NCI-H1436 (cell line): ENCODE data around the gene DYNC1I1.

ENCODE experiments used
- DNase-seq: peaks from one replicate; lab custom pipeline; 2025; lab: John Stamatoyannopoulos, UW

The DYNC1I1 gene

DNA sequence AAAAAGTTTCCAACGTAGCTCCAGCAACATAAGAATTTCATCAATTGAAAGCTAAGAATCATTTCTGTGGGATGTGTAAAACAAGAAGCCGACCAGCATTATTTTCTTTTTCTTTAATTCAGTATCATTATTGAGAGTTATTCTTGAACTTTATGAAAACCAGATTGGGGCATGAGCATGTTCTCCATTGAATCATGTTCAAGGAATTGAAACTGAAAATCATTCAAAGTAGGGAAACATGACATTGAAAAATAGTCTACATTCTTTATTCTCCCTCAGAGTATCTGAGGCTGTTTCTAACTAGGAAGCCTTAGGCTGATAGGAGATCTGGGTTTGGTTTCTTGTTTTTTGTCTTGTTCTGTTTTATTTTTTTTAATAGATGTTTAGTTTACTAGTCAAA is 253.7 kb downstream of the DYNC1I1 start:
- DNase-seq, result no peak

DNA sequence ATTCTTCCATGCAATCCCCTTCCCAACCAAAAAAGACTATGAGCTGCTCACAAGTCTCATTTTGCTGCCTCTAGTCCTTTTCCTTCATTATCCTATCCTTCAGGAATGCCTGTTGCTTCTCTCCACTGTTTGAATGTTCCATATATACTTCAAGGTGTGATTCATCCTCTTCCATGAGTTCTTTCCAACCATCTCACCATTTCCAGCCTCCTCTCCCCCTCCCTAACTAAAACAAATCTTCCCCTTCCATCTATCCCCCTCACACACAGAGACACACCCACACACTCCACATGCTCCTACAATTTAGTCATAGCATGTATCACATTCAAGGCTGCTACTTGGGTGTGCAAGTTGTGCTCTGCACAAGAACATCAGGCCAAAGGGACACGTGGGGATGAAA is 254.3 kb downstream of the DYNC1I1 start:
- DNase-seq, result no peak

GRCh38 chr7:96028729-96029128 is 256.4 kb downstream of the DYNC1I1 start:
- no peak for DNase-seq

DNA sequence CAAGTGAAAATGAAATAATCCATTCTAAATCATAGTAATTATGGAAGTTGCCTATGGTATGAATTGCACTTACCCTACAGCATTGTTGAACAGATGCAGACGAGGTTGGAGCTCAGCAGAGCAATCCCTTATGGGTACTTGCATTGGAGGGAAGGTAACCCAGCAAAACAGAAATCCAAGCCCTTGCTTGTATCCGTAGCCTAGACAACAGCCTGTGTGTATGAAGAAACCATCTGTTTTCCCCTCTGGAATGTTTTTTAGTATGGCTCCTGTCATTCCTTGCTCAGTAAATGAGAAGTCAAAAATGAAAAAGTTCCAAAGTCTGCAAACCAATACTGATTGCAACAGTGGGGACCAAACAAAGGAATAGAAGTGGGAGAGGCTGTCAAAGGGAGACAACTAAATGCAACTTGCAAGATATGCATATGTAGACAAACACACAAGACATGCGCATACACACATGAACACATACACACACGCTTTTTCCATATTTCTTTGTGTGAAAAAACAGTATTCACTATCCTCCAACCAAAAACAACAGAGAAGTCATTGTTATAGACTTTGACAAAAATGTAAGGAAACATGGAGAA is 260.8 kb downstream of the DYNC1I1 start:
- DNase-seq, result no peak

DNA sequence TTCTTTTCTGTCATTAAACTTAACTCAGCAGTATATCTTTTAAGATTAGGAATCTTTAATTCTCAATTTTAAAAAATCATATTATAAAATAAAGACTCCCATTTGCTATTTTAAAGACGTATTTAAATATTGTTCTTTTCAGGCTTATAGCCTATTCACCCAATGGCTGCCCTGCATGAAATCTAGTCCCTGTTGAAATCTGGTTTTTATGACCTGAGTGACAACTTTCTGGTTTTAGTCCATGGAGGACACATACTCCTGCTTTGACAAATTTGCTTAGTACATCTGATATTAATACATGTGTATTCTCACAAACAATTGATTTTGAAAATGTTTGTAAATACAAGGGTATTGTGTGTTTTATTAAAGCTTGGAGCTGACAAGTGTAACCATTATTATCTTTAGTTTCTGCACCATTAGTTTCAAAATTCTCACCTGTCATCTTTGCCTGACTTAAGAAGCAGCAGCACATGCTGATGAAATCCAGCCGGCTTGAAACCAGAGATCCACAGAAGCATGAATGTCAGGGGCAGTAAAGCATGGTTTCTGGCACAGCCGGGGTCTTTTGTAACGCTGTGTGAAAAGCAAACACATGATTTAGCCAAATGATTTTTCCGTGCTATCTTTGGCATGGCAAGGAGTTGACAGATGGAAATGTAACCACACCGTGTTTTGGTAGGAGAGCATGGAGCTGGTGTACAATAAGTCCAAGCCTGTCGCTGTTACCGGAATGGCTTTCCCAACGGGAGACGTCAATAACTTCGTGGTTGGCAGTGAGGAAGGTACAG is 262.8 kb downstream of the DYNC1I1 start:
- DNase-seq, result no peak

DNA sequence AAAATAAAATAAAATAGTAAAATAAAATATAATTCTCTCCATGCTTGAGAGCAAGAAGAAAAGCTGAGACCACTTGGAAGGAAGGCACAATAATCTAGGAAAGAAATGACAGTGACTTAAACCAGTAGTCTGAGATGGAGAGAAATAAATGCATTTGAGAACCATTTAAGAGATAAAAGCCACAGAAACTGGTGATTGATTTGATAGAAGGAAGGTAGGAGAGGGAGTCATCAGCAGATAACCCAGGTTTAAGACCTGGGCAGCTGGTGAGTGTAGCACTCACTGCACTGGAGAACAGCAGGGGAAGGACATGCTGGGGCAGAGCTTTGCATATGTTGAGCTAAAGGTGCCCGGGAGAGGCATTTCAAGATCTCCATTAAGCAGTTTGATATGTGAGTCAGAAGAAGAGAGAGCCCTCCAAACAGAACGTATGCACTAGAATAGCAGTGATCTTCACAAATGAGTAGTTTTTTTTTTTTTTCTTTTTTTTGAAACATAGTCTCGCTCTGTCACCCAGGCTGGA is 268.0 kb downstream of the DYNC1I1 start:
- DNase-seq, result no peak

DNA sequence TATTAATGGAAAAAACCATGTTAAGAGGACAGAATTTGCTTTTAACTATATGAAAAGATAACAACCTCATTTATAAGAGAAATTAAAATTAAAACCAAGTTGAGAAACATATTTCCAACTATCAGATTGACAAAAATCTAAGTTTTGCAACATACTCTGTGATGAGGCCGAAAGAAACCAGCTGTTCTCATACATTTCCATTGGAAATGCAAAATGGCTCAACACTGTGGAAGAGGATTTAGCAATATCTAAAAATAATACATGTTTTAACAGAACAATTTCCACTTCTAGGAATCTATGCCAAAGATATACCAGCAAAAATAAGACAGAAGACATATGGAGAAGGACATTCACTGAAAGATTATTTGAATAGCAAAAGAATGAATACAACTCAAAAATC is 268.8 kb downstream of the DYNC1I1 start:
- DNase-seq, result no peak

- DNase-seq, result no peak
Measured at GRCh38 chr7:96045181-96045580, 272.8 kb downstream of the DYNC1I1 start.

DNA sequence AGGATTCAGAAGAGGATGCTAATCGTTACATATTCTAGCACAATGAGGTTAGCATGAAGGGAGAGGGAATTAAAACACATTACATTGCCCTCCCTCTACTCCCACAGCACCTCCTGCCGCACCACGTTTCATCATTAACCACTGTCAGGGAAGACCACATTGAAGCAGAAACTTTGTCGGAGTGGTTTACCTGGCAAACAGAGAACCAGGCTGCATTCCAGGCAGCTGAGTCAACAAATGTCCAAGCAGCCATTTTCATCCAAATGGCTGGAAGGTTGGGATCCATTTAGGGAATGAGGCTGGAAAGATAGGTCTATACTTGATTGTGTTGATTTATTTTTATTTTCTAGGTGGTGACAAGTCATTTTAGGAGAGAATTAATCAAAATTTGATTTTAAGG is 273.6 kb downstream of the DYNC1I1 start:
- DNase-seq, result no peak

- DNase-seq, result no peak
Measured at GRCh38 chr7:96052289-96052688, 279.9 kb downstream of the DYNC1I1 start.

DNA sequence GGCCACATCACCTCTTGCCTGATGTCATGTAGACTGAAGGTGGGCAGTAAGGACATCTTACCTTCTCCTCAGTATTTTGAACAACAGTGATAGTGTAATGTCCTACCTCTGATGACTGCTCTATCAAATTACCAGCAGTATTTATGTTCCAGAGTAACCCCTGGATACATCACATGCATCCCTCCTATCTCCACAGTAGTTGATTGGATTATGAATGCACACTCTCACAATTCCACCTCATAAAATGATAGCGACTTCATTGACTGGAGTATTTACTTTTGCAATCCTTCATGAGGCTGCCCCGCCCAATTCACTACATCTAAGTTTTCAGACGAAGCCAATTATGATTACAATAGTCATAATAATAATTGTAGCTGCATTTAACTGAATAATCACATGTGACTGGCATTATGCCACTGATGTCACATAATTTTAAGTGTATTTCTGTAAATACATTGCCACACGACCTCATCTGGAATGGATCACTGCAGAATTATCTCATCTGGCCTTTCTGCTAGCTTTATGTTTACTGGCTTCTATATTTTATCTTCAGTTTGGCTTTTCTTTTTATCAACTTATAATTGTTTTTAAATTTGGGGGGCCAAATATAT is 280.6 kb downstream of the DYNC1I1 start:
- peak; percentile 22 for DNase-seq

- DNase-seq, result no peak
Measured at GRCh38 chr7:96055717-96056116, 283.4 kb downstream of the DYNC1I1 start.

GRCh38 chr7:96059075-96059474 is 286.7 kb downstream of the DYNC1I1 start:
- DNase-seq, result no peak

GRCh38 chr7:96061009-96061408 is 288.7 kb downstream of the DYNC1I1 start:
- no peak for DNase-seq

DNA sequence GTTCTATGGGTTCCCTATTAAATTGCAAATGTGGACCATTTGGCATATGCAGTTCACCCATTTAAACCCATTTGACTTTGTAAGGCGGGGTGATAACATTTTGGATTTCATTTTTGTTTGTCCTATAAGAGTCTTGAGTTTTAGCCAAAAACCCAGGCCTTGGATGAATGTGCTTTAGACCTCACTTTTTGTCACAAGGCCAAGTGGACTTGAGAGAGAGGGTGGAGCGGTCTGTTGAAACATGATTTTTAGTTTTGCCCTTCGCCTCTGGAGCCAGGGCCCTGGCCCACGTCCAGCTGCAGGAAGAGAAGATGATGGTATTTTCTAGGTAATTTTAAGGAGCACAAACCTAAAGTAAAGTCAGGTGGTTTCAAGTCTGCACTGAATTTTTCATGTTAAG is 289.5 kb downstream of the DYNC1I1 start:
- no peak for DNase-seq

GRCh38 chr7:96067321-96067720 is 295.0 kb downstream of the DYNC1I1 start:
- DNase-seq, result no peak

DNA sequence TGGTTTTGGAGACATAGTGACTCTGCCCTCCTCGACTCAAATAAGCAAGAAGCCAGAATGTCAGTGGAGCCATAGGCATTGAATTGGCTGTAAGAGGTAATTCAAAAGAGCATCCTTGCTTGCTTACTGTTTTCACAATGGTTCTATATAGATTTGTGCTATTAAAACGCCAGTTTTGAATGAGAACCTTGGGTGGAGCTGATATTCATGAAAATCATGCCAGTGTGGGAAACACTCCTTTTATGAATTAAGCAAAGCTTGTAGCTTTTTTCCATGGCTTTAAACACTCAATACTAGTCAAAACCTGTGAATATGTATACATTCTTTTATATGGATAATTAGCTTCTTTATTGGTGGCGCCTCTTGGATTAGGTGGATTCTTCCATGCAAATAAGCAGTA is 297.0 kb downstream of the DYNC1I1 start:
- no peak for DNase-seq

GRCh38 chr7:96074871-96075270 is 302.5 kb downstream of the DYNC1I1 start:
- no peak for DNase-seq

DNA sequence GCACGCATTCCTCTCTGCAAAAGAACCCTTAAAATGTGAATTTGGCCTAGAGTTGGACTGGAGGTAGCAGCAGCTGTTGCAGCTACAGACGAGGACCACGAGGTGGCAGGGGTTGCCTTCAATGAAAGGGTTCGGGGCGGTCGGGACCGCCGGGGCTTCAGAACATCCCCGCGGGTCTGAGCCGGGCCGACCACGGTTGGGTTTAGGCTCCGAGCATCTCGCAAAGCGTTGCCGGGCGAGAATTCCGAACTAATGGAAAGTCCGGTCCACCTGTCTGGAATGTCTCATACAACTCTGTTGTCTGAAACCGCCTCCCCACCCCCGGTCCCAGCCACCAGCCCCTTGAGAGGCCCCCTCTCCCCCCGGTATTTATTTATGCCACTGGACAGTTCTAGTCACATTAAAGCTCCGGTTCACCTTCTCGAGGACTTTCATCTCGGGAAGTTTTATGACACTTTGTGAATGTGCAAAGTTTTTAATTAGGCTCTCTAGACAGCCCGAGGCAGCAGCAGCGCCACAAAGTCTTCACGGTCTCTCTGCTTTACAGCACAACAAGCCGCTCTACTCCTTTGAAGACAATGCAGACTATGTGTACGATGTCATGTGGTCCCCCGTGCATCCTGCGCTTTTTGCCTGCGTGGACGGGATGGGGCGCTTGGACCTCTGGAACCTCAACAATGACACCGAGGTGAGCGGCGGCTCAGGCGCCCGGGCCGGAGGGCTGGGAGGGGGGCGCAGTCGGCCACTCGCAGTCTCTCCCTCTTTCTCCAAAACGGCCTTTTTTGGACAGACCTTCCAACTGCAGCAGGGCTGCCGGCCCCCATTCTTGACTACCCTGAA is 303.4 kb downstream of the DYNC1I1 start:
- peak; percentile 80 for DNase-seq

DNA sequence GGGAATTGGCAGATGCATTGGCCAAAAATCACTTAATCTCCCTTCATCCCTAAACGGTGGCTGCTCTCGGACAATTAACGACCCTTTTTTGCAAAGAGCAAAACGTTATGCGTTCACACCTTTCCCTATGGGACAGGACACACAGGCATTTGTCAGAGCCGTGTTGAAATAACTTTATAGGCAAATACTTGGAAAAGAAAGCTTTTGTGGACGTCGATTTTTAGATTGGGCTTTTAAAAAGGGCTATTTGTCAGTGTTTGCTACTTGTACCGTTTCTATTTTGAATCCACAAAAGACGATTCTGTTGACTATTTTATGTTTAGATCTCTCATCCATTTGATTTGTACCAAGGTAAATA is 304.0 kb downstream of the DYNC1I1 start:
- DNase-seq, result no peak

DNA sequence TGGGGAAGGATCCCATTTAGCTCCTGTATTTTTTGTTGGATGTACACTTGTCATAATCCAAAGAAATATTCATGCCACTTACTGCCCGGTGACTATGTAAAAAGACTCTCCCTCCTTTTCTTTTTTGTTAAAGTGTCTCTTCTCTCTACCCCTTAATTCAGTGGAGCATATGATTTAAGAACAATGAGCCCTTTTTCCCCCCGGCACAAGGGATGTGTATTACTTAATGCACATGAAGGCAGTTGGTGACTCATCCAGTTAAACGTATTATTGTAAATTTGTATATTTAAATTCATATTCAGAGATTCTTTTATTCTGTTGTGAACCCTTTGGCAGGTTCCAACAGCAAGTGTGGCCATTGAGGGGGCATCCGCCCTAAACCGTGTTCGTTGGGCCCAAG is 307.7 kb downstream of the DYNC1I1 start:
- DNase-seq, result peak; percentile 54

DNA sequence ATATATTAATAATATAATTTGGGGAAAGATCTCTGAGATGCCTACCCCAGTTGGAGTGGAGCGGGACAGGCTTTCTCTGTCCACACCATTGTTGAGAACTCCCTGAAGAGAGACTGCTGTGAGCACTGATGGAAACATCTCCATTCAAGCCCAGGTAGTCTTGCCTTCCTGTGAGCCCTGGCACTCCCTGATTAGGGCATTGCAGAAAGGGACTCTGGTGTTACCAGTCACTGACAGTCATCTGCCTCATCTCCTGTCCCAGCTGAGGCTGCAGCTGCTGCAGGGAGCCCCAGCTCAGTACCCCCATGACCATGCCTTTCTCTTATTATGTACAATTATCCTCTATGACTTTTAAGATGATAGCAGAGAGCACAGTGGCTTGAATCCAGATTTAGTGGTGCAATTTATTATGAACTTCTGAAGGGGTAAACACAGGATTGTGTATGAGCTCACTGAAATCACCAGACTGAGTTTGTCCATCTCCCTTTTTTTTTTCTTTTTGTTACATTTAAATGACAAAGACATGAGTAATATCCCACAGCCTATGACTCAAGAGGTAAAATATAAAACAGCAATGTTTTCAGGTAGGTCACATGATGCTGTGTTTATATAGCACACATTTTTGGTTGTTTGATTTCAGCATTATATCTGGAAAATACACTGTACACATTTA is 312.7 kb downstream of the DYNC1I1 start:
- DNase-seq, result peak; percentile 80
